ENCODE results near the gene FBXW2. TPM values are rescaled to one million over a fixed set of nuclear protein-coding genes. Genes with fewer than 3 reads are reported as not detected.
A peak's percentile ranks its signal among the peaks of the same experiment; 100 is the strongest.

Gene FBXW2
- total and polyA plus RNA-seq, 7 experiments from 2014 or later, result 31.5 to 90.3 (median 77.5) TPM

DNA sequence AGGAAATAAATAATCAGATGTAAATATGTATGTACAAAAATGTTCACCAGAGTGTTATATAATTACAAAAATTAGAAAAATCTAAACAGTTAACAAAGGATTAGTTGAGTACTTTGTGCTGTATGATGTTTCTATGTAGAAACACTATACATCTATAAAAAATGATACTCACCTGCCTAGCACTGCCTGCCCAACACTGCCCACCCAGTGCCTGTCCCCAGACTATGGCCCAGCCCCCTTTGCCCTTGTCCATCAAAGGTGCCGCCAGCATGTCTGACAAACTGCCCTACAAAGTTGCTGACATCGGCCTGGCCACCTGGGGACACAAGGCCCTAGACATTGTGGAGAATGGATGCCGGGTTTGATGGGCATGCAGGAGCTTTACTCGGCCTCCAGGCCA is 72.8 kb downstream of the FBXW2 start:
- no peak overlapping the region for H3K27ac Mint-ChIP-seq
- no peak for DNase-seq
- no peaks in the 10 kb centered on the region for H3K9me3 ChIP-seq (ENCODE audit: control insufficient read depth in 2 of 3, low read length in 3 of 3)
- H3K4me3 ChIP-seq (ENCODE audit: low read length), result no peak overlapping the region
- H3K36me3 ChIP-seq (ENCODE audit: control insufficient read depth in 2 of 3, insufficient read depth in 3 of 3, low read length in 3 of 3), result no peaks in the 10 kb centered on the region
- no peaks in the 10 kb centered on the region for H3K9me3 Mint-ChIP-seq
- no peak overlapping the region for H3K27ac ChIP-seq (ENCODE audit: low read depth, low read length)
- peaks cover 0 to 1% of the 10 kb centered on the region in 2 donors for H3K4me1 ChIP-seq (ENCODE audit: control insufficient read depth in 2 of 2, insufficient read depth in 2 of 2, low read length in 2 of 2)
- CTCF ChIA-PET, result no interaction called here
- intact Hi-C loops (cut with micrococcal nuclease), result no loop called here
- H3K36me3 Mint-ChIP-seq, result peaks cover 0 to 3% (median 0%) of the 10 kb centered on the region in 5 donors
- POLR2A ChIA-PET, result no interaction called here
- ATAC-seq, result no peak
- H3K4me3 Mint-ChIP-seq, result no peak overlapping the region
- H3K4me1 Mint-ChIP-seq, result peaks cover 0 to 5% (median 2%) of the 10 kb centered on the region in 7 donors
- no peaks in the 10 kb centered on the region for H3K27me3 Mint-ChIP-seq
- no peaks in the 10 kb centered on the region for H3K27me3 ChIP-seq (ENCODE audit: control insufficient read depth in 2 of 2, insufficient read depth in 2 of 2, low read length in 2 of 2)

GRCh38 chr9:120718316-120718715 is 74.9 kb downstream of the FBXW2 start:
- ChIA-PET POLR2A (interaction anchor here (1.2 kb wide), 1 partner anchor 75 kb away, joined by 3 read pairs; the partner anchor contains the start of gene FBXW2), CTCF (interaction anchor here (1.0 kb wide), 1 partner anchor 12 kb away, joined by 3 read pairs; no protein-coding TSS in a partner anchor)
- Histone ChIP-seq H3K27me3 (ENCODE audit: control insufficient read depth in 2 of 2, insufficient read depth in 2 of 2, low read length in 2 of 2) (no peaks in the 10 kb centered on the region), H3K36me3 (ENCODE audit: control insufficient read depth in 2 of 3, insufficient read depth in 3 of 3, low read length in 3 of 3) (peaks cover 0 to 3% (median 0%) of the 10 kb centered on the region in 3 experiments), H3K27ac (ENCODE audit: low read depth, low read length) (no peak overlapping the region), H3K9me3 (ENCODE audit: control insufficient read depth in 2 of 3, low read length in 3 of 3) (no peaks in the 10 kb centered on the region), H3K4me1 (ENCODE audit: control insufficient read depth in 2 of 2, insufficient read depth in 2 of 2, low read length in 2 of 2) (peaks cover 4 to 7% of the 10 kb centered on the region in 2 donors), H3K4me3 (ENCODE audit: low read length) (no peak overlapping the region)
- Mint-ChIP-seq H3K27ac (no peak overlapping the region), H3K27me3 (no peaks in the 10 kb centered on the region), H3K36me3 (peaks cover 0 to 3% (median 0%) of the 10 kb centered on the region in 5 donors), H3K4me1 (peaks cover under 1 to 9% (median 3%) of the 10 kb centered on the region in 7 donors), H3K9me3 (no peaks in the 10 kb centered on the region), H3K4me3 (no peak overlapping the region)
- intact Hi-C loops (cut with micrococcal nuclease), result no loop called here
- no peak for ATAC-seq
- no peak for DNase-seq

- H3K4me1 Mint-ChIP-seq, result peaks cover 12 to 20% (median 13%) of the 10 kb centered on the region in 7 donors
- DNase-seq (no peak), ATAC-seq (no peak)
- Histone ChIP-seq H3K27me3 (ENCODE audit: control insufficient read depth in 2 of 2, insufficient read depth in 2 of 2, low read length in 2 of 2) (no peaks in the 10 kb centered on the region), H3K4me3 (ENCODE audit: low read length) (no peak overlapping the region), H3K36me3 (ENCODE audit: control insufficient read depth in 2 of 3, insufficient read depth in 3 of 3, low read length in 3 of 3) (peaks cover 0 to 3% (median 0%) of the 10 kb centered on the region in 3 experiments), H3K27ac (ENCODE audit: low read depth, low read length) (no peak overlapping the region), H3K9me3 (ENCODE audit: control insufficient read depth in 2 of 3, low read length in 3 of 3) (no peaks in the 10 kb centered on the region), H3K4me1 (ENCODE audit: control insufficient read depth in 2 of 2, insufficient read depth in 2 of 2, low read length in 2 of 2) (peaks cover 9 to 18% of the 10 kb centered on the region in 2 donors)
- no peaks in the 10 kb centered on the region for H3K27me3 Mint-ChIP-seq
- ChIA-PET CTCF (no interaction called here), POLR2A (interaction anchor here (0.6 kb wide), 1 partner anchor 67 kb away, joined by 3 read pairs; no protein-coding TSS in a partner anchor)
- H3K4me3 Mint-ChIP-seq, result peak overlapping the region in 1 of 10 donors; percentile 38
- intact Hi-C loops (cut with micrococcal nuclease), result no loop called here
- no peaks in the 10 kb centered on the region for H3K9me3 Mint-ChIP-seq
- no peak overlapping the region for H3K27ac Mint-ChIP-seq
- H3K36me3 Mint-ChIP-seq, result peaks cover 0 to 3% (median 0%) of the 10 kb centered on the region in 5 donors
Measured at GRCh38 chr9:120717176-120717575, 76.0 kb downstream of the FBXW2 start.

DNA sequence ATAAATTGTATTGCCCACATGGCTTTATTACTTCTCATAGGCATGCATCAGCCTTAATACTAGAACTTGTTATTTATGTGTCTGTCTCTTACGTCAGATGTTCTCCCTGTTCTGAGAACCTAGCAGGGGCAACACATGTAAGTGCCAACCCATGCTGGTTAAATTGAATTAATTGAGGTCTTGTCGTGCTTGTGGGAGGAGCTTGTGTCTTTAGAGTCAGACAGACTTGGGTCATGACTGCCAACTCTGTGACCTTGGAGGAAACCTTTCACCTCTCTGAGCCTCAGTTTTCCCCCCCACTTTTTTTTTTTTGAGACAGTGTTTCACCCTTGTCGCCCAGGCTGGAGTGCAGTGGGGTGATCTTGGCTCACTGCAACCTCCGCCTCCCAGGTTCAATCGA is 76.7 kb downstream of the FBXW2 start:
- ChIA-PET POLR2A (no interaction called here), CTCF (no interaction called here)
- Mint-ChIP-seq H3K9me3 (no peaks in the 10 kb centered on the region), H3K27ac (peak overlapping the region in 3 of 9 donors; percentile 1 to 25 (median 20)), H3K36me3 (peaks cover 0 to 3% (median 0%) of the 10 kb centered on the region in 5 donors), H3K4me3 (peak overlapping the region in 5 of 10 donors; percentile 3 to 86 (median 41)), H3K27me3 (no peaks in the 10 kb centered on the region), H3K4me1 (peaks cover 17 to 27% (median 19%) of the 10 kb centered on the region in 7 donors)
- H3K27me3 ChIP-seq (ENCODE audit: control insufficient read depth in 2 of 2, insufficient read depth in 2 of 2, low read length in 2 of 2), result no peaks in the 10 kb centered on the region
- H3K27ac ChIP-seq (ENCODE audit: low read depth, low read length), result no peak overlapping the region
- no peak overlapping the region for H3K4me3 ChIP-seq (ENCODE audit: low read length)
- intact Hi-C loops (cut with micrococcal nuclease), result no loop called here
- H3K36me3 ChIP-seq (ENCODE audit: control insufficient read depth in 2 of 3, insufficient read depth in 3 of 3, low read length in 3 of 3), result peaks cover 0 to 3% (median 0%) of the 10 kb centered on the region in 3 experiments
- H3K9me3 ChIP-seq (ENCODE audit: control insufficient read depth in 2 of 3, low read length in 3 of 3), result no peaks in the 10 kb centered on the region
- peaks cover 13 to 18% of the 10 kb centered on the region in 2 donors for H3K4me1 ChIP-seq (ENCODE audit: control insufficient read depth in 2 of 2, insufficient read depth in 2 of 2, low read length in 2 of 2)
- no peak for DNase-seq
- ATAC-seq, result no peak

GRCh38 chr9:120715389-120715924 is 77.8 kb downstream of the FBXW2 start:
- peaks cover 17 to 37% (median 29%) of the 10 kb centered on the region in 7 donors for H3K4me1 Mint-ChIP-seq
- peaks cover 22% of the 10 kb centered on the region in 2 donors for H3K4me1 ChIP-seq (ENCODE audit: control insufficient read depth in 2 of 2, insufficient read depth in 2 of 2, low read length in 2 of 2)
- peaks cover 0 to 3% (median 0%) of the 10 kb centered on the region in 3 experiments for H3K36me3 ChIP-seq (ENCODE audit: control insufficient read depth in 2 of 3, insufficient read depth in 3 of 3, low read length in 3 of 3)
- POLR2A ChIA-PET, result interaction anchor here (0.9 to 1.3 kb wide), 2 partner anchors 78 to 1549 kb away, joined by 3 to 5 read pairs; partner anchors contain the start of genes FBXW2, MRRF and RBM18
- intact Hi-C loops (cut with micrococcal nuclease), result loop anchor here (2.0 kb wide), 6 partner anchors 77 to 655 kb away; partner anchors contain the start of genes FBXW2 (in 1 of the 2), PSMD5 (in 1 of the 2), RAB14 (in 1 of the 2) and STOM (in 1 of the 2)
- H3K36me3 Mint-ChIP-seq, result peaks cover 0 to 1% (median 0%) of the 10 kb centered on the region in 5 donors
- H3K27ac Mint-ChIP-seq, result peak overlapping the region in 6 of 9 donors; percentile 1 to 31 (median 9)
- DNase-seq (no peak), ATAC-seq (no peak)
- H3K9me3 ChIP-seq (ENCODE audit: control insufficient read depth in 2 of 3, low read length in 3 of 3), result no peaks in the 10 kb centered on the region
- H3K27ac ChIP-seq (ENCODE audit: low read depth, low read length), result no peak overlapping the region
- H3K27me3 Mint-ChIP-seq, result no peaks in the 10 kb centered on the region
- H3K27me3 ChIP-seq (ENCODE audit: control insufficient read depth in 2 of 2, insufficient read depth in 2 of 2, low read length in 2 of 2), result no peaks in the 10 kb centered on the region
- H3K4me3 Mint-ChIP-seq, result peak overlapping the region; percentile 77 to 98 (median 86)
- no peaks in the 10 kb centered on the region for H3K9me3 Mint-ChIP-seq
- H3K4me3 ChIP-seq (ENCODE audit: low read length), result no peak overlapping the region
- CTCF ChIA-PET, result no interaction called here

DNA sequence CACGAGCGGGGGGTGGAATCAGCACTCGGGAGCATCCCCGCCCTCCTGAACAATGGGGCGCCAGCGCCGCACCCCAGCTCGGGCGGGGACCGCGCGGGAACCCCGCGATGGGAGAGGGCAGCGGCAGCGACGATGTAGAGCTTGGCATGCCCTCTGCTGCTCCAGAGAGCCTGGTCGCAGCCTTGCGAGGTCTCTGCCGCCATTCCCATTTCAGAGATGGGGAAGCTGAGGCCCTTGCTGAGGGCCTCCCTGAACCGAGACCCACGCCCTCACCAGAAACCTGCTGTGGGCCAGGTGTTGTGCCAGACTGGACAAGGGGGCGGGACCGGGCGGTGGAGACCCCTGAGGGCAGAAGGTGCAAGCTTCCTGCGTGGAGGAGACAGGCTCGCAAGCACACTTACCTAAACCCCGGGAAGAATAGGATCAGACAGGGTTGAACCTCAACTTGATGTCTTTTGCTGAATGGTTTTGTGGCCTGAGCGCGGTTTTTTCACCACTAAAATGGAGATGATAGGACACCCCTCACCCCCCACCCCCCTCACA is 78.3 kb downstream of the FBXW2 start:
- Histone ChIP-seq H3K4me3 (ENCODE audit: low read length) (peak overlapping the region; percentile 85), H3K9me3 (ENCODE audit: control insufficient read depth in 2 of 3, low read length in 3 of 3) (no peaks in the 10 kb centered on the region), H3K36me3 (ENCODE audit: control insufficient read depth in 2 of 3, insufficient read depth in 3 of 3, low read length in 3 of 3) (peaks cover 0 to 3% (median 0%) of the 10 kb centered on the region in 3 experiments), H3K27ac (ENCODE audit: low read depth, low read length) (peak overlapping the region; percentile 79), H3K27me3 (ENCODE audit: control insufficient read depth in 2 of 2, insufficient read depth in 2 of 2, low read length in 2 of 2) (no peaks in the 10 kb centered on the region), H3K4me1 (ENCODE audit: control insufficient read depth in 2 of 2, insufficient read depth in 2 of 2, low read length in 2 of 2) (peaks cover 22% of the 10 kb centered on the region in 2 donors)
- POLR2A ChIA-PET, result interaction anchor here (0.9 to 1.3 kb wide), 3 partner anchors 20 to 1549 kb away, joined by 3 to 5 read pairs (median 3); partner anchors contain the start of genes FBXW2, MRRF and RBM18
- DNase-seq (no peak), ATAC-seq (no peak)
- H3K4me1 Mint-ChIP-seq, result peaks cover 17 to 41% (median 33%) of the 10 kb centered on the region in 7 donors
- no peaks in the 10 kb centered on the region for H3K27me3 Mint-ChIP-seq
- intact Hi-C loops (cut with micrococcal nuclease), result loop anchor here (1.0 to 5.0 kb wide), 17 partner anchors 78 to 656 kb away; partner anchors contain the start of genes CDK5RAP2 (in 2 of the 2), CNTRL (in 2 of the 2), FBXW2 (in 2 of the 2) and PSMD5 (in 2 of the 2)
- peaks cover 0 to 1% (median 0%) of the 10 kb centered on the region in 5 donors for H3K36me3 Mint-ChIP-seq
- peak overlapping the region in 5 of 9 donors; percentile 31 to 87 (median 86) for H3K27ac Mint-ChIP-seq
- CTCF ChIA-PET, result interaction anchor here (0.6 kb wide), 1 partner anchor 91 kb away, joined by 4 read pairs; no protein-coding TSS in a partner anchor
- no peaks in the 10 kb centered on the region for H3K9me3 Mint-ChIP-seq
- peak overlapping the region; percentile 77 to 98 (median 86) for H3K4me3 Mint-ChIP-seq
